GM21717 (cell line): ENCODE results near the gene LAMB1.

Source experiments
- ATAC-seq: cut with Tn5 transposase; IDR thresholded peaks from one replicate; pipeline ENCODE4 v1.9.1; 2021; ENCODE audit warnings: mild to moderate bottlenecking, moderate library complexity; ENCODE audit not compliant: unreplicated experiment

LAMB1 gene

GRCh38 chr7:108018668-108019067 lies 15.7 kb upstream of the LAMB1 start:
- ATAC-seq, result no peak

GRCh38 chr7:108017776-108018151 lies 14.8 kb upstream of the LAMB1 start:
- ATAC-seq, result no peak

- no peak for ATAC-seq
Measured at GRCh38 chr7:108016841-108017775, 14.1 kb upstream of the LAMB1 start.

GRCh38 chr7:108015740-108016139 lies 12.8 kb upstream of the LAMB1 start:
- ATAC-seq, result no peak

GRCh38 chr7:108014747-108015682 lies 12.1 kb upstream of the LAMB1 start:
- no peak for ATAC-seq

- ATAC-seq, result no peak
Measured at GRCh38 chr7:108014215-108014614, 11.3 kb upstream of the LAMB1 start.

- no peak for ATAC-seq
Measured at GRCh38 chr7:108012499-108013430, 9.8 kb upstream of the LAMB1 start.

GRCh38 chr7:108010377-108010776 lies 7.4 kb upstream of the LAMB1 start:
- ATAC-seq, result no peak

GRCh38 chr7:108009873-108010272 lies 6.9 kb upstream of the LAMB1 start:
- ATAC-seq, result no peak

GRCh38 chr7:108008827-108009226 lies 5.9 kb upstream of the LAMB1 start:
- ATAC-seq, result no peak

- ATAC-seq, result no peak
Measured at GRCh38 chr7:108008240-108008639, 5.3 kb upstream of the LAMB1 start.

- no peak for ATAC-seq
Measured at GRCh38 chr7:108007762-108008161, 4.8 kb upstream of the LAMB1 start.

GRCh38 chr7:108007261-108007660 lies 4.3 kb upstream of the LAMB1 start:
- ATAC-seq, result no peak

GRCh38 chr7:108004220-108005142 lies 1.5 kb upstream of the LAMB1 start:
- no peak for ATAC-seq

- no peak for ATAC-seq
Measured at GRCh38 chr7:108003599-108003935, 606 bp upstream of the LAMB1 start.

- no peak for ATAC-seq
Measured at GRCh38 chr7:108001764-108002725, 916 bp downstream of the LAMB1 start.

GRCh38 chr7:108000875-108001763 lies 1.8 kb downstream of the LAMB1 start:
- ATAC-seq, result no peak
